Motor neuron (in vitro differentiated cells): ENCODE measurements around the gene KL. TPM values are rescaled to one million over a fixed set of nuclear protein-coding genes. Genes with fewer than 3 reads are reported as not detected.

ENCODE experiments used
- ATAC-seq, 8 experiments: fragments of 200-7000 bp; cut with Tn5 transposase; replicated peaks in 6 of 8; 2 replicates each; pipeline ENCODE4 v1.8.0; 2021; ENCODE audit warnings: mild to moderate bottlenecking in 8 of 8, moderate library complexity in 8 of 8
- H3K27ac ChIP-seq, 2 donors: fragments of 250-450 bp; sonication (Bioruptor Pico); 2 replicates each; pipeline ENCODE4 v1.9.0; 2021; ENCODE audit warnings: antibody characterized with exemption in 2 of 2, mild to moderate bottlenecking in 2 of 2, moderate library complexity in 1 of 2
- H3K4me1 ChIP-seq, 2 donors: fragments of 250-450 bp; sonication (Bioruptor Pico); replicated peaks in 1 of 2; 2 replicates each; pipeline ENCODE4 v1.6.1; 2021; ENCODE audit warnings: antibody characterized with exemption in 2 of 2, mild to moderate bottlenecking in 2 of 2, moderate library complexity in 1 of 2
- H3K4me3 ChIP-seq, 5 donors: fragments of 250-450 bp; sonication (Bioruptor Pico); 2 replicates each; pipeline ENCODE4 v1.9.0; 2021; ENCODE audit warnings: antibody characterized with exemption in 5 of 5, mild to moderate bottlenecking in 5 of 5, moderate library complexity in 4 of 5
- WGBS, 10 experiments: fragments of 450-650 bp; shearing (Covaris generic); methylation state at CpG; one replicate each; pipeline ENCODE4 v1.0.0; 2022; 5-methylcytosine and 5-hydroxymethylcytosine counted together
- in situ Hi-C, 9 experiments: fragments of 400-800 bp; cut with MboI; loops; one replicate each; pipeline ENCODE4 v1.15.0; 2021; ENCODE audit warnings: low sequenced_read_pairs in 9 of 9, low pct_unique_long_range_greater_than_20kb in 2 of 9; ENCODE audit not compliant: unreplicated experiment in 9 of 9
- total RNA-seq, 8 experiments: library from RNA; unstranded; fragments of 300-600 nt; gene quantifications; 2 replicates each; pipeline versions ENCODE4 v1.2.3 to v1.2.4, GENCODE V29; 2022

KL gene
- total RNA-seq, 8 experiments from 2014 or later, result 0.05 to 13.1 (median 0.14) TPM

- ATAC-seq, result no peak
- in situ Hi-C loops, result no loop called here
- Histone ChIP-seq H3K27ac (no peak overlapping the region), H3K4me1 (no peaks in the 10 kb centered on the region), H3K4me3 (no peak overlapping the region)
- 85 to 100% (median 95%) methylated on average over 2 of the region's 2 CpGs; no CpG with 5 or more reads in 2 of the 10 experiments for WGBS, 10 experiments
These were observed 85.6 kb downstream of the KL start for GRCh38 chr13:33101835-33102234.

GRCh38 chr13:33103457-33103856, 87.2 kb downstream of the KL start:
- H3K4me3 ChIP-seq, result no peak overlapping the region
- 17 to 89% (median 80%) methylated on average over 1 to 4 of the region's 4 CpGs; no CpG with 5 or more reads in 2 of the 10 experiments for WGBS, 10 experiments
- ATAC-seq, result peak in 1 of 8 experiments; percentile 59
- no peaks in the 10 kb centered on the region for H3K4me1 ChIP-seq
- no peak overlapping the region for H3K27ac ChIP-seq
- in situ Hi-C loops, result no loop called here

- Histone ChIP-seq H3K4me1 (peaks cover 4 to 8% of the 10 kb centered on the region in 2 donors), H3K27ac (no peak overlapping the region), H3K4me3 (no peak overlapping the region)
- 71 to 100% (median 91%) methylated on average over 1 to 9 of the region's 9 CpGs for WGBS, 10 experiments
- in situ Hi-C loops, result no loop called here
- no peak for ATAC-seq
These were observed 89.3 kb downstream of the KL start for GRCh38 chr13:33105387-33106005.

- no peak overlapping the region for H3K27ac ChIP-seq
- H3K4me1 ChIP-seq, result peaks cover 4 to 11% of the 10 kb centered on the region in 2 donors
- 6 to 100% (median 63%) methylated on average over 1 to 7 of the region's 7 CpGs; no CpG with 5 or more reads in 3 of the 10 experiments for WGBS, 10 experiments
- in situ Hi-C loops, result no loop called here
- ATAC-seq, result peak in 2 of 8 experiments; percentile 34 to 71
- H3K4me3 ChIP-seq, result no peak overlapping the region
These were observed 90.6 kb downstream of the KL start for GRCh38 chr13:33106656-33107360.

GRCh38 chr13:33107361-33107760, 91.1 kb downstream of the KL start:
- in situ Hi-C loops, result no loop called here
- WGBS, 10 experiments, result 88 to 100% (median 92%) methylated on average over 1 to 2 of the region's 2 CpGs; no CpG with 5 or more reads in 3 of the 10 experiments
- Histone ChIP-seq H3K27ac (no peak overlapping the region), H3K4me1 (peaks cover 4 to 11% of the 10 kb centered on the region in 2 donors), H3K4me3 (no peak overlapping the region)
- ATAC-seq, result peak in 1 of 8 experiments; percentile 36

GRCh38 chr13:33108620-33109019, 92.4 kb downstream of the KL start:
- peaks cover 4 to 11% of the 10 kb centered on the region in 2 donors for H3K4me1 ChIP-seq
- in situ Hi-C loops, result no loop called here
- ATAC-seq, result no peak
- H3K4me3 ChIP-seq, result no peak overlapping the region
- no peak overlapping the region for H3K27ac ChIP-seq
- 58 to 100% (median 88%) methylated on average over 1 to 5 of the region's 5 CpGs; no CpG with 5 or more reads in 3 of the 10 experiments for WGBS, 10 experiments

GRCh38 chr13:33109271-33109697, 93.1 kb downstream of the KL start:
- no peak overlapping the region for H3K27ac ChIP-seq
- 30 to 100% (median 68%) methylated on average over 1 to 2 of the region's 2 CpGs; no CpG with 5 or more reads in 6 of the 10 experiments for WGBS, 10 experiments
- in situ Hi-C loops, result no loop called here
- peaks cover 4 to 11% of the 10 kb centered on the region in 2 donors for H3K4me1 ChIP-seq
- H3K4me3 ChIP-seq, result no peak overlapping the region
- peak in 1 of 8 experiments; percentile 18 for ATAC-seq

GRCh38 chr13:33109801-33110200, 93.6 kb downstream of the KL start:
- no peak overlapping the region for H3K4me3 ChIP-seq
- ATAC-seq, result no peak
- H3K4me1 ChIP-seq, result peaks cover 4 to 11% of the 10 kb centered on the region in 2 donors
- 79 to 98% (median 88%) methylated on average over 3 to 8 of the region's 10 CpGs; no CpG with 5 or more reads in 2 of the 10 experiments for whole genome bisulfite sequencing, 10 experiments
- H3K27ac ChIP-seq, result no peak overlapping the region
- in situ Hi-C loops, result no loop called here

- in situ Hi-C loops, result no loop called here
- Histone ChIP-seq H3K27ac (no peak overlapping the region), H3K4me3 (no peak overlapping the region), H3K4me1 (peaks cover 4 to 11% of the 10 kb centered on the region in 2 donors)
- 35 to 100% (median 88%) methylated on average over 1 to 3 of the region's 5 CpGs; no CpG with 5 or more reads in 4 of the 10 experiments for WGBS, 10 experiments
- no peak for ATAC-seq
These were observed 94.1 kb downstream of the KL start for GRCh38 chr13:33110386-33110712.

GRCh38 chr13:33110713-33111413, 94.6 kb downstream of the KL start:
- no peak overlapping the region for H3K27ac ChIP-seq

GRCh38 chr13:33111414-33112110, 95.3 kb downstream of the KL start:
- in situ Hi-C loops, result no loop called here
- ATAC-seq, result peak in 3 of 8 experiments; percentile 12 to 29 (median 17)
- 20 to 94% (median 78%) methylated on average over 1 to 9 of the region's 9 CpGs; no CpG with 5 or more reads in 1 of the 10 experiments for WGBS, 10 experiments
- H3K27ac ChIP-seq, result no peak overlapping the region
- peaks cover 4 to 11% of the 10 kb centered on the region in 2 donors for H3K4me1 ChIP-seq
- H3K4me3 ChIP-seq, result no peak overlapping the region

More at GRCh38 chr13:33110713-33111413, 94.6 kb downstream of the KL start:
- no peak for ATAC-seq
- in situ Hi-C loops, result no loop called here
- H3K4me3 ChIP-seq, result no peak overlapping the region
- H3K4me1 ChIP-seq, result peaks cover 4 to 11% of the 10 kb centered on the region in 2 donors
- WGBS, 10 experiments, result 32 to 100% (median 91%) methylated on average over 2 to 14 of the region's 14 CpGs

GRCh38 chr13:33112766-33113165, 96.5 kb downstream of the KL start:
- Histone ChIP-seq H3K4me1 (peaks cover 4 to 11% of the 10 kb centered on the region in 2 donors), H3K27ac (no peak overlapping the region), H3K4me3 (no peak overlapping the region)
- 80 to 100% (median 92%) methylated on average over 1 to 11 of the region's 12 CpGs; no CpG with 5 or more reads in 5 of the 10 experiments for WGBS, 10 experiments
- in situ Hi-C loops, result no loop called here
- ATAC-seq, result no peak
